Activated CD8-positive, alpha-beta memory T cell treated with anti-CD3 and anti-CD28 coated beads, Interleukin-2, amount 50 U/mL, for 48 hours (primary cell): ENCODE results near the gene SAMD5.
A peak's percentile ranks its signal among the peaks of the same experiment; 100 is the strongest.

Source experiments
- DNase-seq: peaks from one replicate; pipeline ENCODE4 v3.0.0-alpha.2; 2020

SAMD5 gene

DNA sequence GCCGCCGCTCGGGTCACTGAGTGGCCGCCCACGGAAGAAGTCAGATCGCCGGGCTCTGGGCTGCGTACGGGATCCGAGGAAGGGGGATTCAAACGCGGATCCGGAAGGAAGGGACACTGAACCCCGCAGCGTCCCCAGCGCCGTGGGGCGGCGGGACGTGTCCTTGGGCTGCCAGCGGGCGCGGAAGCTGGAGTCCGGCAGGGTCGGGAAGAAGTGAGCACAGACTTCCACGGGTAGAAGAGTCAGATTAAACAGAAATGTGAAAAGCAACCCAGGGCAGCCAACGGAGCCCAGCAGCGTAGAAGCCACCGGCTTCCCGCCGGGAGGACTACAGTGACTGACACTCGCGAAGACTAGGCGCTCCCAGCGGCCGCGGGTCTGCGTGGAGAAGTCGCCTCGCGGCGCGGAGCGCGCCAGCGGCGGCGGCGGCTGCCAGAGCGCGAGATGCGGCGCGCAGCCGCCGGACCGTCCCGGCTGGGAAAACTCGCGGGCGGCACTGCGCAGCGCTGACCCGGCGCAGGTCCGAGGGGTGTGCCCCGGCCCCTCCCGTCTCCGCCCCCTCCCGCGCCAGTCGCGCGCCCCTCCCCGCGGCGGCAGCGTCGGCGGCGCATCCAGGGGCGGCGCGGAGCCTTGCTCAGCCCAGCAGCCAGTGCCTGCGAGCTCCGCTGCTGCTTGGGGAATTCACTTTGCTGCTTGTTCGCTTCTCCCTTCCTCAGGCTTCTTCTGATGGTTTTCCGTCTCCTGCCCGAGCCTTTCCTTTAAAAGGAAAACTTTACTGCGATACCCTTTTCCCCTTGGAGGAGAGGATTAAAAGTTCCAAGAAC lies at the start of gene SAMD5:
Gene SAMD5 (plus strand): TSS at position 649 of the 824 bp plus-strand sequence. CDS start 239 bp downstream, outside the sequence.
- DNase-seq, result peak; percentile 63

DNA sequence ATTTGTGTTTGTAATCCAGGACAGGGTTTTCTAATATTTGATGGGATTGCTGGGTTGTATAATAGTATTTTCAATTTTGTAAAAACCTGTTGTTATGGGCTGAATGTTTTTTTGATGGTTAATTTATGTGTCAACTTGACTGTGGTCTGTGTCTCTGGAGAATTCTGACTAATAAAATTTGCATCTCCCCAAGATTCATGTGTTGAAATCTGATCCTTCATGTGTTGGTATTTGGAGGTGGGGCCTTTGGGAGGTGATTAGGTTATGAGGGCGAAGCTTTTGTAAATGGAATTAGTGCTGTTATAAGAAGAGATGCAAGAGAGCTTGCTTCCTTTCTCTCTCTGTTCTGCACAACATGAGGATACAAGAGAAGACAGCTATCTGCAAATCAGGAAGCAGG lies 48.7 kb upstream of the SAMD5 start:
- DNase-seq, result no peak

DNA sequence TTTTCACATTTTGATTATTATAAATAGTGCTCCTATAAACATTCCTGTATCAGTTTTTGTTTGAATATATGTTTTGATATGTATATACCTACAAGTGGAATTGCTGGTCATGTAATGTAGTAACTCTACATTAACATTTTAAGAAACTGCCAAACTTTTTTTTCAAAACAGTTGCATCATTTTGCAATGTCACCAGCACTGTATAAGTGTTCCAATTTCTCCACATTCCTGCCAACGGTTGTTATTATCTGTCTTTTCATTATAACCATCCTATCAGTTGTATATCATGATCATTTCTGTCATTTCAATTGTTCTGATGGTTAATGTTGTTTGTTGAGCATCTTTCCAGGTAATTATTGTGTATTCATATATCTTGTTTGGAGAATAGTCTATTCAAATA lies 44.8 kb upstream of the SAMD5 start:
- no peak for DNase-seq

DNA sequence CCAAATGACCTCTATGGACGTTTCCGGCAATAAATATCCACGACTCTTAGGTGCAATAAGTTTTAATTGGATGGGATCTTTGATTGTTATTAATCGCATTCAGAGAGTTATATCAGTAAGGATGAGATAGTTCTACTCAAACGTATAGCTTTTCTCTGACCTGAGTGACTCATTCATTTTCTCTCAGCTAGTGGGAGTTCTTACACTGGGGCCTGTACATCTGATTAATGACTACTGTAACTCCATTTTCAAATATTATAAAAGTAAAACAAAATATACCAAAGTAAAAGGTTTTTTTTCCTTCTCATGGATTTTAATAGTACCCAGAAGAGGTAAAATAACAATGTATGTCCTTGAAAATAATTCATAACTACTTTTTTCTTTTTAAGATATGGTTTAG lies 41.1 kb upstream of the SAMD5 start:
- no peak for DNase-seq

DNA sequence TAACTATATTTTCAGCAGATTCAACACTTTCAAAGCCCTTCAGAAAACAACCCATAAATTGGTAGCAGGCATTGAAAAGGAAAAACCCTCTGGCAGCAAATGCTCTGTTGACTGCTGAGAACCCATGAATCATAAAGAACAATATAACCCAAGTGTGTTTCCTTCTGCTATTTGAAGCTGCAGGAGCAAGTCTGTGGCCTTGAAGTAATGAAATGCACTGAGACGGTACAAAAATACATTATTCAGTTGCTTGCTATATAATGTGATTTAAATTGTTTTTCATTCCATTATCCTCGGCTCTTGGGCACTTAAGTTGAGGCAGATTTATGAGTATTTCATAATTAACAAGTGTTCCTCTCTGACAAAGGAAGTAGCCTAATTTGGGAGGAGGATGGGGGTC lies 40.6 kb upstream of the SAMD5 start:
- DNase-seq, result no peak

DNA sequence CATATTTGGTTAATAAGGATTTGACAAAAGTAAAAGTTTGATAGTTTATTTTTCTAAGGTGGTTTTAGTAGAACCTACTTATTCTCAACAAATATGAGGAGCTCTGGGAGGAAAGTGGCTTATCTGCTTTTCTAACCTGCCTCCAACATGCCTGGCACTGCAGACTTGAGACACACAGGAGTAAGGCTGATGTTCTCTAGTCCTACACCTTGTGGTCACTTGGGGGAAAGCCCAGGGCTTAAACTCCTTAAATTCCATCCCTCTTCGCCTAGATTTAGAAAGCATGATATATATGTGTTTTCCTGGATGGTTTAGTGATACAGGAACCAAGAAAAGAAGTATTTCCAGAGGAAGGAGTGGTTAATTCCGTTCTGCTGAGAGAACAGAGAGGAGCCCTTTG lies 39.9 kb upstream of the SAMD5 start:
- no peak for DNase-seq

DNA sequence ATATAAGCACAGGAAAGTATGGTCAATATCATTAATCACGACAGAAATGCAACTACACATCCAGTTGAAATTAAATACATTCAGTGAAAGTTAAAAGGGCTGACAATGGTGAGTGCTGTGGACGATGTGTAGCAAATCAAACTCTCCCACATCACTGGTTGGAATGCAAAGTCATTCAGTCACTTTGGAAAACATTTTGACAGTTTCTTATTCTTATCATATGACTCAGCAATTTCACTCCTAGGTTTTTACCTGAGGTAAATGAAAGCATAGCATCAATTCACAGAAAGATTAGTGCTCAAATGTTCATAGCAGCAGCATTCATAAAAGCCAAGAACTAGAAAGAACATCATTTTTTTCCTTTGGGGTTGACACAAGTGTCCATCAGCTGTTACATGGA lies 28.6 kb upstream of the SAMD5 start:
- no peak for DNase-seq

DNA sequence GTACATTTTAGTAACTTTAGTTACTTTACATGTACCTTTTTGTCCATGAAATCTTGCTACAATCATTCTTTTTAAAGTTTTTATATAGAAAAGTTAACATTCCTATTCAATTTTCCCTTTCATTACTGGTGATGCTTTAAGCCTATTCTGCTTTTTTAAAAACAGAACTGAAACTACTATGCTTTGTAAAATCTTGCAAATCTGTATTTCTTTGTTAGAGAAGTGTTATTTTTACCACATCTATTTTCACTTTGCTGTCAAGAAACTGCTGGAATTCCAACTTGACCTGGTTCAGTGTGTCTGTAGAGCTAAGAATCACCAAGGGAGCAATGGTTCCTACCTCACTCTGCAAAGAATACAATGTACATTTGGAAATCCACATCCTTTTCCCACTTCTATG lies 21.8 kb upstream of the SAMD5 start:
- no peak for DNase-seq

DNA sequence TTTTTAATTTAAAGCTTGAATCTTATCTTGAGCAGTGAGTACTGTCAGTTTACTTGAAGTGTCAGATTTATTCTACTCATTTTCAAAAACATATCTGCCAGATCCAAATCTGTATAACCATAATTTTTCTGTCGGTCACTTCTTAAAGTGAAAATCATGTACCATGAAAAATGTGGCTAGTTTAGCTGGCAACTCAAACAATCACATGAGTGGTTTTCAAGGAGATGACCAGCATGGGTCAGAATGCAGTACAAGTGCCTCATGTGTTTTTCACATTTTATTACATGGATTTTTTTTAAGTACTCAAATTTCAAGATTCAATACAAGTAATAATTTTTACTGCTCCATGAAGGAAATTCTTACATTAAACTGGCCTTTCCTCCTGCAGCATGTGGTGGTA lies 11.0 kb upstream of the SAMD5 start:
- no peak for DNase-seq

DNA sequence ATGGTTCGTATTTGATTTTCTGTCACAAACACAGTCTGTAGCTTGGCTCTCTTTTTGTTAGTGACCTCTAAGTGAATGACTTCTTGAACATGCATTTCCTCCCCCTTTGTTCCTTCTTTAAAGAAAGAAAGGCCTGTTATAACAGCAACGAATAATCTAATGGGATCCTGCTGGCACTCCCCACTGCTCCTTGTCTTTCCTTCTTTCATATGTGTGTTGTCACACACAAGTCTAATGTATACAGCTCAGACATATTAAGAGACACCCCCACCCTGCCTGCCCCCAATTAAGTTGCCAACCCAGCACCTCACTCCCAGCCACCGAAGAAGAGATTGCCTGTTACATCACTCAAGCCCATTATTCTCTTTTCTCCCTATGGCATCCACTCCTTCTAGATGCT lies 4.9 kb upstream of the SAMD5 start:
- DNase-seq, result no peak

DNA sequence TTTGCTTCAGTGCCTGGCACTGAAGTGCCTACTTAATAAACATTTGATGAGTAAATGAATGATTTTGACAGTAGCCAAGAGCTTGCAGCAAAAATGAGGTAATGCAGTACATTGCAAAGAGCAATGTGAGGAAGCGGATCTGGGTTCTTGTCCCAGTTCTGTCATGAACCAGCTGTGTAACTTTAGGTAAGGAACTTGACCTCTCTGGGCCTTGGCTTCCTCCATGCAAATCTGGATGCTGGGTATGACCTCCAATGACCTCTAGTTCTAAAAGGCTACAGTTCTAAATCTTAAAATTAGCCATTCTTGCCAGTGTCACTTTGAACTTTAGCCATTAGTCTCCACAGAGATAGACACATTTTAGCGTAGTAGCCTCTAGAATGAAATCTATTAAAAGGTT lies 3.6 kb upstream of the SAMD5 start:
- DNase-seq, result no peak

DNA sequence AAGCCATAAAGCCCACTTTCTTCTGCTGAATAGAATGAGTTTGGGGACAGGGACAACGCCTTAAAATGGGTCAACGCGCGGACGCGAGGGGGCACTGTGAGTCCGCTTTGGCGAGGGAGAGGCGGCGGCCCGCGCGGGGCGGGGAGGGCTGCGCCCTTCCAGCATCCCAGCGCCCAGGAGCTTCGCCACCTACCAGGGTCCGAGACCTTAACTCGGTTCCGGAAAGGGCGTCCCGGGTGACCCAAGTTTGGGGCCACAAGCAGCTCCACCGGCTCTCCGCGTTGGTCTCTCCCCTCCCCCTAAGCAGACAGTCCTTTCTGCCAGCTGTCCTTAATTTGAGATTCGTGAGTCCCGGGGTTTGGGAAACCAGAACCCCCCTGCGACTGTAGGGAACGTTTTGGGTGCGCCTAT lies 1.8 kb upstream of the SAMD5 start:
- DNase-seq, result peak; percentile 85

DNA sequence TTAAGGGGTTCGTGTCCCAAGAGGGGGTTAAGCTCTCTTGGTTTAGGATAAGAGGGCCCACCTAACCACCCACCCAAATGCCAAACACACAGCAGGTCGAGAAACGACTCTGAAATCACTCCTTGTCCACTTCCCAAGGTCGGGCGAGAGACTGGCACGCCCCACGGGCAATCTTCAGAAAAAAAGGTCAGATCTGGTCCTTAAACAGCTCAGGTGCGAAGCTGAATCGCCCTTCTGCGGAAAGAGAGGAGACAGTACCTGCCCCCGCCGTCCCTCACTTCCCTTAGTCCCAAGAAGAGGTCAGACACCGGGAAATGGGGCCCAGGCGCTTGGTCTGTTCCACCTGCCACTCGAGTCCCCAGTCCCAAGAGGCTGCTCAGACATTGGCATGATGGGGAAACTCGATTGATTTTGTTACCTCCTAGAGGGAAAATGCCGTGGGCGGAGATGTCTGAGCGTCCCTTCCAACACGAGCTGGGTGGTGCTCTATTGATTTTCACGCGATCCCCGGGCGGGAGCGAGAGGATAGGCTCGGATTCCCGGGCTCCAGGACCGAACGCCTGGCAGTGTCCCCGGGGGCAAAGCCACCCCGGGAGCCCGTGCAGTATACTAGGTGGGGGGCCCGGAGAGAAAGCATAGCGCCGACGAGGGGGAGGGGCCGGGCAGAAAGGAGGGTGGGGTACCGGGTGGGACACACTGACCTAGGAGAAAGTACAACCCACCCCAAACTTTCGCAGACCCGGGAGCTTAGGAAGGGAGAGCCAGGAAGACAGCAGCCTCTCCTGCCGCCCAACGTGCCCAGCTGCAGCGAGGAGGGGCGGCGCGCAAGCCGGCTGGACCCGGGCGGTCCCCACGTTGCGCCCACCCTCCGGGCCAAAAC lies 1.1 kb upstream of the SAMD5 start:
- DNase-seq, result peak; percentile 53

DNA sequence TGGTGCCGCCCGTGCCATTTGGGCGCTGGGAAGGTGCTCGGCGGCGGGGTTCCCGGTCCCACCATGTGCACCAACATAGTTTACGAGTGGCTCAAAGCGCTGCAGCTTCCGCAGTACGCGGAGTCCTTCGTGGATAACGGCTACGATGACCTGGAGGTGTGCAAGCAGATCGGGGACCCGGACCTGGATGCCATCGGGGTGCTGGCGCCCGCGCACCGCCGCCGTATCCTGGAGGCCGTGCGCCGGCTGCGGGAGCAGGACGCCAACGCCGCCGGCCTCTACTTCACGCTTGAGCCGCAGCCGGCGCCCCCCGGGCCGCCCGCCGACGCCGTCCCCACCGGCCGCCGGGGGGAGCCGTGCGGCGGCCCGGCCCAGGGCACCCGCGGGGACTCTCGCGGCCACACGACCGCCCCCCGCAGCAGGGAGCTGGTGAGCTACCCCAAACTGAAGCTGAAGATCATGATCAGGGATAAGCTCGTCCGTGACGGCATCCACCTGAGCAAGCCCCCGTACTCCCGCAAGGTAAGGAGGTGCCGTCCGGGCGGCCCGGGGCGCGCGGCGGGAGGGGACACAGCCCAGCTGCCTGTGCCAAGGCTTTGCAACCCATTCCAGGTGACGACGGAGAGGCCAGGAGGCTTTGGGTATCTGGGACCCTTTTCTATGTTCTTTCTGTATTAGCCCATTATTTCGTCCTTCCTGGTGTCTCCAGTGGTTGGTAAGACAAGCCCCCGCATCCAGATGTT lies 547 bp downstream of the SAMD5 start:
- peak; percentile 60 for DNase-seq

DNA sequence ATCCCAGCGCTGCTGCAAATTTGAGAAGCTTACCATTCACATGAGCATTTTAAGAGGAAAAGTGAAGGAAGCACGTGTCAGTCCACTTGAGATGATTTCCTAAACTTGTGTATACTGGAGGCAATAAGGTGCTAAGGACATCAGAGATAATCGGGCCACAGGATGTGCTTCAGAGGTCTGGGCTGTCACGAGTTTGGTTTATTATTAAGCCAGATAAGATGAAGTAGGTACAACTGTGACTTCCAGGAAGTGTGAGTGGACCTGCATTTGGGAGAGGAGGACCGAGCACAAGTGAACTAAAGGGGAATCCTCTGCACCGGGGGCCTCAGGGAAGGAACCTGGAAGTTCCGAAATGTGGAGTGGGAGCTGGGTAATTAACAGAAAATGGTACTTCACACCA lies 1.4 kb downstream of the SAMD5 start:
- no peak for DNase-seq

DNA sequence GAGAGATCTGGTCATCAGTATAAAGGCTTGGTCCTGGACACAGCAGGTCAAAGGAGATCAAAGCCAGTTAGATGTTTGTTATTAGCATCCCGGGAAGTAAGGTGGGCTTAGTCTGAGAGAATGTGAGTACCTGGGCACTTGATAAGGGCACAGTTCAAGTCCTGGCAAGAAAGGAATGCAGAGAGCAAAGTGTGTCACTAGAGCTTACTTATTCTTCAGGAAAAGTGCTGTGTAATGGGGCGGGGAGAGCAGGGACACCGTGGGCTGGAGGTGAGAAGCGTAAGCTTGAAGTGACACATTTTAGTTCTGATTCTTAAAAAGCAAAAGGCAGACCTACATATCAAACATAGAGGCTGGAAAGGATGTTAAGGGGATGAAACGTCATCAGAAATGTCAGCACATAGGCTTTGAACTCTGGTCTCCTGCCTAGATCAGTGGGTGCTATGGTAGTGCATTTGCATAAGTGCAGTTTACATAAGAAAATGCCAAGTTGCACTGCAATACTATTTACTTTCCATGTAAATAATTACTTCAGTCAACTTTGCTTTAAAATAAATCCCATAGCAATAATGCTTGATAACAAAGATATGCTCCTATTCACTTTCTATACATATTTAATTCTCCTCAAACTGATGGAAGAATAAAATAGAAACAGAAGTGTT lies 2.6 kb downstream of the SAMD5 start:
- no peak for DNase-seq

DNA sequence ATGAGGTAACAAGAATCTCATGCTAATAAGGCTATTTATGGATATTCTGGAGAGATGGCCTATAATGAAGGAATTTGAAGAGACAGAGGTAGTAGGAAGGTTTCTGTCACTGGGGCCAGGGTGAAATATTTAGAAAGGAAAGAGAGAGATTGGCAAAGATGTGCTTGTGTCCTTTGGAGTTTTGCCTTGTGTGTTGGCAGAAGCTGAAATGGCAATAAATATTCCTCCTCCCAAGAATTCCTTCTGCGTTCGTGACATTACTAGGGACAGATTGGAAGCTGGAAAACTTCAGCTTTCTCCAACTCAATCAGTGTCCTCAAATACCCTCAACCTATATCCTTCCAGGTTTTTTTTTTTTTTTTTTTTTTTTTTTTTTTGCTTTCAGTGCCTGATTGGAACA lies 6.3 kb downstream of the SAMD5 start:
- DNase-seq, result no peak

DNA sequence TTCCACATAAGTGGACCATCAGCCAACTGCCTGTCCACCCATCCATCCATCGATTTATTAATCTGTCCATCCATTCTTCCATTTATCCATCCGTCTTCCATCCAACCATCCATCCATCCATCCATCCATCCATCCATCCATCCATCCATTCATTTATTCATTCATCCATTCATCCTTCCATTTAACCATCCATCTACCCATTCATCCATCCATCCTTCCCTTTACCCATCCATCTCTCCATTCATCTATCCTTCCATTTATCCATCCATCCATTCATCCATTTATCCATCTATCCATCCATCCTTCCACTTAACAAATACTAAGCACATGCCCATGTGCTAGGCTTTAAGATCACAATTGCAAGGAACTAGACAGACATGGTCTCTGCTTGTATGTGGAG lies 6.8 kb downstream of the SAMD5 start:
- no peak for DNase-seq

DNA sequence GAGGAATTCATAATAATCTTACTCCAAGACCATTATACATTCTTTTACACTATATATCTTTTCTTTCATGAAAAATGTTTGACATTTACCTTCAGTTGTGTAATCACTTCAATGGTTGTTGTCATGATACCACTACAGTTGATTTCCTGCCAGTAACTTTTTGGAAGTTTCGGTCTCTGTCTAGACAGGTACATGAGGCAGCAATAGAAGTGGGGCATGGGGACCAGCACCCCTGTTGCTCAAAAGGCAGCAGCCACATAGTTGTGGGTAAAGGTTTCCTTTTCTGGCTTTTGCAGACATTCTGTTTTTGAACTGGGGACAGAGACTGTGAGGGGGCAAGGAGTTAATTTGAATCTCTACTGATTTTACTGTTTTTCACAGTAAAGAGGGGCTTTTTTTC lies 14.1 kb downstream of the SAMD5 start:
- no peak for DNase-seq

DNA sequence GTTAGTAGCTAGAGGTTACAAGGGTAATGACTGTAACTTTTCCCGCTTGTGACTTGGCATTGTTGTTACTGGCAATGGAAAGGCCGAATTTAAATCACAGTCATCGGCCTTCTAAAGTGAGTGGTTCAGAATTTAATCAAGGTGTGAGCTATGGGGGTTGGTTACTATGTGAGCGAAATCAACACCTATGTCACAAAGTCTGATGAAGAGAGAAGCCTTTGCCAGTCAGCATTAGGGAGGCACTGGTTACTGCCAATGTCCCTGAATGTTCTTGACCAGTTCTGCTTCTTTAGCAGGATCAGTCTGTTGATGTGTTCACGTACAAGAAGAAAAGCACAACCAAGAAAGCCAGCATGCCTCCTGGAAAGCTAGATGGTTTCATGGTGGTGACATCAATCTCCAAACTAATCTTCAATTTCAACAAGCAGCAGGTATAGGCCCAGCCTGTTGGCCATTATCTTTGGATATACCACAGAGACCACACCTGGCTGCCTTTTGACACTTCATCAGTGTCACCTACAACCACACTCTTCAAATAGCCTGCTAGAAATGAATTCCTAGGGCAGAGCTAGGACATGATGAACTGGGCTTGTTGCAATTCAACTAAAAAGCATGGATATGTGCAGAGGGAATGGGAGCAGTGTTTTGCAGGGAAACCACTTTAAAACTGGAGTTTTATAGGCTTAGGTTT lies 17.2 kb downstream of the SAMD5 start:
- no peak for DNase-seq

DNA sequence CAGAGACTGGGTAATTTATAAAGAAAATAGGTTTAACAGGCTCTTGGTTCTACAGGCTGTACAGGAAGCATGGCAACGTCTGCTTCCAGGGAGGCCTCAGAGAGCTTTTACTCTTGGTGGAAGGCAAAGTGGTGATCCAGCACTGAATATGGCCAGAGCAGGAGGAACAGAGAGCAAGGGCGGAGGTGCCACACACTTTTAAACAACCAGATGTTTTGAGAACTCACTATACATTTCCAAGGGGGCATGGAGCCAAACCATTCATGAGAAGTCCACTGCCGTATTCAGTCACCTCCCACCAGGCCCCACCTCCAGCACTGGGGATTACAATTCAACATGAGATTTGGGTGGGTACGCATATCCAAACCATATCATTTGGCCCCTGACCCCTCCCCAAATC lies 18.7 kb downstream of the SAMD5 start:
- DNase-seq, result no peak

DNA sequence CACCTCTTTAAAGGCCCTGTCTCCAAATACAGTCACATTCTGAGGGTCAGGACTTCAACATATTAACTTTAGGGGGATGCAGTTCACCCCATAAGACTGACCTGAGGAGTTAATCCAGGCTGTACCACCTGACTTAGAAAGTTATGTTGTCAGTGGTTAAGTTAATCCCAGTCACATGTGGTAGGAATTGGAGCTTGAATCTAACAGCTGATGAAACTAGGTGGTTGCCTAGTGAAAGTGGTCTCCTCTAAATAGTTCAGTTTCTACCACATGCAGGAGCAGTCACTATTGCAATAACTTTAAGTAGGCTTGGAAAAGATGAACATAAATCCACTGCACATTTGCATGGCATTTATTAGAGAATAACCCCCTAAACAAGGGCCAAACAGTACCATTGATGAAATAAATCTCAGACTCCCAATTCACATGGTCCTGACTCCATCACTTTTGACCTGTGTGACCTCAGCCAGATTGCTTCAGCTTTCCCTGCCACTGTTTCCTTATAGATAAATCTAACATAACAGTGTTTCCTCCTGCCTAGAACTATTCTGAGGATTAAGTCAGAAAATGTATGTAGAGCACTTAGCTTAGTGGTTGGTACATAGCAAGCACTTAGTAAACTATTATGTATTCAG lies 20.1 kb downstream of the SAMD5 start:
- no peak for DNase-seq
